Loucy (cell line): ENCODE results near the gene PEX16.

Experiments used
- CTCF ChIP-seq: fragments of 200-600 bp; sonication (generic); conservative IDR thresholded peaks from 2 replicates; pipeline ENCODE4 v1.5.1; 2014; ENCODE audit warnings: mild to moderate bottlenecking, antibody characterized with exemption, low read length
- EZH2phosphoT487 ChIP-seq: fragments of 200-600 bp; IDR thresholded peaks from 2 replicates; pipeline ENCODE4 v1.6.1; 2018; ENCODE audit warnings: antibody characterized with exemption, mild to moderate bottlenecking, moderate library complexity, borderline replicate concordance

- TF ChIP-seq CTCF (no peak), EZH2phosphoT487 (no peak)
Measured at GRCh38 chr11:45925550-45925949, 7.9 kb upstream of the PEX16 start.
